ENCODE measurements around the gene THAP9.

The THAP9 gene

GRCh38 chr4:82891707-82892466 is 8.6 kb upstream of the THAP9 start:
- Histone ChIP-seq H2BK5ac (ENCODE audit: low read length) (no peak overlapping the region), H3K27ac (replicated peaks; ENCODE audit: low read length) (peak overlapping the region; percentile 95), H2BK120ac (ENCODE audit: low read depth, low read length) (no peak overlapping the region), H2BK15ac (ENCODE audit: low read length) (no peak overlapping the region), H3K9me3 (replicated peaks in 1 of 2; ENCODE audit: control insufficient read depth in 2 of 2, insufficient read depth in 1 of 2, low read depth in 1 of 2, low read length in 2 of 2) (no peaks in the 10 kb centered on the region), H2AFZ (ENCODE audit: low read length) (peak overlapping the region; percentile 93), H3K27me3 (ENCODE audit: control insufficient read depth in 3 of 3, insufficient read depth in 3 of 3, low read depth in 1 of 3, low read length in 3 of 3) (no peaks in the 10 kb centered on the region), H3K9ac (ENCODE audit: low read depth, low read length, poor library complexity) (no peak overlapping the region), H2AK5ac (ENCODE audit: low read depth, low read length) (no peak overlapping the region), H4K91ac (ENCODE audit: low read depth, low read length, poor library complexity) (no peak overlapping the region), H3K4ac (ENCODE audit: low read length) (no peak overlapping the region), H3K23ac (ENCODE audit: low read depth, low read length, poor library complexity) (no peak overlapping the region), H3K4me2 (ENCODE audit: insufficient read depth, low read length, poor library complexity, severe bottlenecking) (peak overlapping the region; percentile 72), H3K4me3 (ENCODE audit: low read length in 2 of 2) (peak overlapping the region; percentile 73 to 78), H3K14ac (ENCODE audit: low read length) (no peak overlapping the region), H4K8ac (ENCODE audit: low read depth, low read length) (no peak overlapping the region), H3K79me1 (ENCODE audit: low read depth, low read length) (no peaks in the 10 kb centered on the region), H3K36me3 (replicated peaks in 1 of 2; ENCODE audit: control insufficient read depth in 2 of 2, insufficient read depth in 2 of 2, low read length in 2 of 2) (peaks cover 11 to 55% of the 10 kb centered on the region in 2 donors), H3K4me1 (ENCODE audit: control insufficient read depth in 2 of 2, insufficient read depth in 1 of 2, low read depth in 1 of 2, low read length in 2 of 2) (peaks cover 0 to 2% of the 10 kb centered on the region in 2 donors), H2BK12ac (ENCODE audit: low read length) (no peak overlapping the region), H3K18ac (ENCODE audit: low read length) (no peak overlapping the region)
- no peak for DNase-seq (ENCODE audit: low spot score)
- no CpG with 5 or more reads among the region's 7 CpGs for WGBS, 2 donors (ENCODE audit: extremely low coverage in 2 of 2, insufficient read length in 2 of 2, insufficient replicate concordance in 1 of 2)

GRCh38 chr4:82892467-82892802 is 8.1 kb upstream of the THAP9 start:
- H3K27ac ChIP-seq (replicated peaks; ENCODE audit: low read length): no peak overlapping the region
- peaks cover 11 to 57% of the 10 kb centered on the region in 2 donors for H3K36me3 ChIP-seq (replicated peaks in 1 of 2; ENCODE audit: control insufficient read depth in 2 of 2, insufficient read depth in 2 of 2, low read length in 2 of 2)
- H3K79me1 ChIP-seq (ENCODE audit: low read depth, low read length): no peaks in the 10 kb centered on the region
- H3K4me1 ChIP-seq (ENCODE audit: control insufficient read depth in 2 of 2, insufficient read depth in 1 of 2, low read depth in 1 of 2, low read length in 2 of 2): peaks cover 0 to 5% of the 10 kb centered on the region in 2 donors
- no CpG with 5 or more reads among the region's 1 CpG for WGBS, 2 donors (ENCODE audit: extremely low coverage in 2 of 2, insufficient read length in 2 of 2, insufficient replicate concordance in 1 of 2)
- no peak overlapping the region for H2BK120ac ChIP-seq (ENCODE audit: low read depth, low read length)
- no peak overlapping the region for H4K91ac ChIP-seq (ENCODE audit: low read depth, low read length, poor library complexity)
- no peak overlapping the region for H2AK5ac ChIP-seq (ENCODE audit: low read depth, low read length)
- H3K4ac ChIP-seq (ENCODE audit: low read length): no peak overlapping the region
- H2BK5ac ChIP-seq (ENCODE audit: low read length): no peak overlapping the region
- no peak overlapping the region for H2AFZ ChIP-seq (ENCODE audit: low read length)
- no peak for DNase-seq (ENCODE audit: low spot score)
- no peak overlapping the region for H2BK12ac ChIP-seq (ENCODE audit: low read length)
- no peak overlapping the region for H3K9ac ChIP-seq (ENCODE audit: low read depth, low read length, poor library complexity)
- H3K4me2 ChIP-seq (ENCODE audit: insufficient read depth, low read length, poor library complexity, severe bottlenecking): no peak overlapping the region
- H4K8ac ChIP-seq (ENCODE audit: low read depth, low read length): no peak overlapping the region
- no peak overlapping the region for H3K23ac ChIP-seq (ENCODE audit: low read depth, low read length, poor library complexity)
- H3K14ac ChIP-seq (ENCODE audit: low read length): no peak overlapping the region
- H3K9me3 ChIP-seq (replicated peaks in 1 of 2; ENCODE audit: control insufficient read depth in 2 of 2, insufficient read depth in 1 of 2, low read depth in 1 of 2, low read length in 2 of 2): no peaks in the 10 kb centered on the region
- H2BK15ac ChIP-seq (ENCODE audit: low read length): no peak overlapping the region
- H3K27me3 ChIP-seq (ENCODE audit: control insufficient read depth in 3 of 3, insufficient read depth in 3 of 3, low read depth in 1 of 3, low read length in 3 of 3): no peaks in the 10 kb centered on the region
- H3K18ac ChIP-seq (ENCODE audit: low read length): no peak overlapping the region
- no peak overlapping the region for H3K4me3 ChIP-seq (ENCODE audit: low read length in 2 of 2)

- DNase-seq (ENCODE audit: low spot score): no peak
- no peak overlapping the region for H4K8ac ChIP-seq (ENCODE audit: low read depth, low read length)
- no peaks in the 10 kb centered on the region for H3K9me3 ChIP-seq (replicated peaks in 1 of 2; ENCODE audit: control insufficient read depth in 2 of 2, insufficient read depth in 1 of 2, low read depth in 1 of 2, low read length in 2 of 2)
- no peak overlapping the region for H2BK15ac ChIP-seq (ENCODE audit: low read length)
- peaks cover 11 to 69% of the 10 kb centered on the region in 2 donors for H3K36me3 ChIP-seq (replicated peaks in 1 of 2; ENCODE audit: control insufficient read depth in 2 of 2, insufficient read depth in 2 of 2, low read length in 2 of 2)
- H2BK12ac ChIP-seq (ENCODE audit: low read length): no peak overlapping the region
- no peak overlapping the region for H3K4me3 ChIP-seq (ENCODE audit: low read length in 2 of 2)
- no peak overlapping the region for H3K14ac ChIP-seq (ENCODE audit: low read length)
- no peak overlapping the region for H2BK5ac ChIP-seq (ENCODE audit: low read length)
- no peak overlapping the region for H3K9ac ChIP-seq (ENCODE audit: low read depth, low read length, poor library complexity)
- no peaks in the 10 kb centered on the region for H3K79me1 ChIP-seq (ENCODE audit: low read depth, low read length)
- no peak overlapping the region for H2AK5ac ChIP-seq (ENCODE audit: low read depth, low read length)
- H3K4me2 ChIP-seq (ENCODE audit: insufficient read depth, low read length, poor library complexity, severe bottlenecking): no peak overlapping the region
- H4K91ac ChIP-seq (ENCODE audit: low read depth, low read length, poor library complexity): no peak overlapping the region
- no peak overlapping the region for H3K18ac ChIP-seq (ENCODE audit: low read length)
- no peak overlapping the region for H2BK120ac ChIP-seq (ENCODE audit: low read depth, low read length)
- H3K27ac ChIP-seq (replicated peaks; ENCODE audit: low read length): no peak overlapping the region
- peaks cover 0 to 9% of the 10 kb centered on the region in 2 donors for H3K4me1 ChIP-seq (ENCODE audit: control insufficient read depth in 2 of 2, insufficient read depth in 1 of 2, low read depth in 1 of 2, low read length in 2 of 2)
- no peak overlapping the region for H3K4ac ChIP-seq (ENCODE audit: low read length)
- no peaks in the 10 kb centered on the region for H3K27me3 ChIP-seq (ENCODE audit: control insufficient read depth in 3 of 3, insufficient read depth in 3 of 3, low read depth in 1 of 3, low read length in 3 of 3)
- no CpG with 5 or more reads among the region's 3 CpGs for WGBS, 2 donors (ENCODE audit: extremely low coverage in 2 of 2, insufficient read length in 2 of 2, insufficient replicate concordance in 1 of 2)
- no peak overlapping the region for H2AFZ ChIP-seq (ENCODE audit: low read length)
- no peak overlapping the region for H3K23ac ChIP-seq (ENCODE audit: low read depth, low read length, poor library complexity)
These were observed 6.6 kb upstream of the THAP9 start for GRCh38 chr4:82893942-82894341.

GRCh38 chr4:82896755-82897154 is 3.8 kb upstream of the THAP9 start:
- H2BK120ac ChIP-seq (ENCODE audit: low read depth, low read length): no peak overlapping the region
- no peak overlapping the region for H3K4ac ChIP-seq (ENCODE audit: low read length)
- no peak overlapping the region for H4K8ac ChIP-seq (ENCODE audit: low read depth, low read length)
- H3K36me3 ChIP-seq (replicated peaks in 1 of 2; ENCODE audit: control insufficient read depth in 2 of 2, insufficient read depth in 2 of 2, low read length in 2 of 2): peaks cover 11 to 72% of the 10 kb centered on the region in 2 donors
- no peak overlapping the region for H3K4me2 ChIP-seq (ENCODE audit: insufficient read depth, low read length, poor library complexity, severe bottlenecking)
- no peak overlapping the region for H2BK5ac ChIP-seq (ENCODE audit: low read length)
- H2AFZ ChIP-seq (ENCODE audit: low read length): no peak overlapping the region
- no CpG with 5 or more reads among the region's 1 CpG for WGBS, 2 donors (ENCODE audit: extremely low coverage in 2 of 2, insufficient read length in 2 of 2, insufficient replicate concordance in 1 of 2)
- no peaks in the 10 kb centered on the region for H3K9me3 ChIP-seq (replicated peaks in 1 of 2; ENCODE audit: control insufficient read depth in 2 of 2, insufficient read depth in 1 of 2, low read depth in 1 of 2, low read length in 2 of 2)
- no peak overlapping the region for H3K23ac ChIP-seq (ENCODE audit: low read depth, low read length, poor library complexity)
- no peaks in the 10 kb centered on the region for H3K27me3 ChIP-seq (ENCODE audit: control insufficient read depth in 3 of 3, insufficient read depth in 3 of 3, low read depth in 1 of 3, low read length in 3 of 3)
- H3K14ac ChIP-seq (ENCODE audit: low read length): no peak overlapping the region
- H3K9ac ChIP-seq (ENCODE audit: low read depth, low read length, poor library complexity): no peak overlapping the region
- H2AK5ac ChIP-seq (ENCODE audit: low read depth, low read length): no peak overlapping the region
- H2BK12ac ChIP-seq (ENCODE audit: low read length): no peak overlapping the region
- no peak overlapping the region for H3K27ac ChIP-seq (replicated peaks; ENCODE audit: low read length)
- H2BK15ac ChIP-seq (ENCODE audit: low read length): no peak overlapping the region
- no peak overlapping the region for H3K4me3 ChIP-seq (ENCODE audit: low read length in 2 of 2)
- no peak overlapping the region for H3K18ac ChIP-seq (ENCODE audit: low read length)
- no peaks in the 10 kb centered on the region for H3K79me1 ChIP-seq (ENCODE audit: low read depth, low read length)
- H4K91ac ChIP-seq (ENCODE audit: low read depth, low read length, poor library complexity): no peak overlapping the region
- H3K4me1 ChIP-seq (ENCODE audit: control insufficient read depth in 2 of 2, insufficient read depth in 1 of 2, low read depth in 1 of 2, low read length in 2 of 2): peaks cover 0 to 7% of the 10 kb centered on the region in 2 donors
- DNase-seq (ENCODE audit: low spot score): no peak
